ENCODE data around the gene ATG9A.
"Not testable (repeated sequence)": the region's sequence is repeated elsewhere in the genome, so short reads cannot be mapped to it uniquely, and the experiment has no call there.

Gene ATG9A

DNA sequence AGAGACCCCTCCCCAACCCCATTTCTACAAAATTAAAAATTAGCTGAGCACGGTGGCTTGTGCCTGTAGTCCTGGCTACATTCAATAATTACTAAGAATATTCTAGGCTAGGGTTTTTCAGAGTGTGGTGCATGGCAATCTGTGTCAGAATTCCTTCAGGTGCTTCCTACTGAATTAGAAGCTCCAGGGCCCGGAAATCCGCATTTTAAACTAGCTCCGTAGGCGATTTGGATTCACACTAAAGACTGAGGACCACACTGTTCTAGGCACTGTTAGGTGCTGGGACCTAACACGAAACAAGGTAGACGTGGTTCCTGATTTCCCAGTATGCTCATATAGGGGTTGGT lies 23.5 kb downstream of the ATG9A start:
- no peak for DNase-seq

- DNase-seq, result no peak
Observed at GRCh38 chr2:219205165-219205538, 24.3 kb downstream of the ATG9A start.

DNA sequence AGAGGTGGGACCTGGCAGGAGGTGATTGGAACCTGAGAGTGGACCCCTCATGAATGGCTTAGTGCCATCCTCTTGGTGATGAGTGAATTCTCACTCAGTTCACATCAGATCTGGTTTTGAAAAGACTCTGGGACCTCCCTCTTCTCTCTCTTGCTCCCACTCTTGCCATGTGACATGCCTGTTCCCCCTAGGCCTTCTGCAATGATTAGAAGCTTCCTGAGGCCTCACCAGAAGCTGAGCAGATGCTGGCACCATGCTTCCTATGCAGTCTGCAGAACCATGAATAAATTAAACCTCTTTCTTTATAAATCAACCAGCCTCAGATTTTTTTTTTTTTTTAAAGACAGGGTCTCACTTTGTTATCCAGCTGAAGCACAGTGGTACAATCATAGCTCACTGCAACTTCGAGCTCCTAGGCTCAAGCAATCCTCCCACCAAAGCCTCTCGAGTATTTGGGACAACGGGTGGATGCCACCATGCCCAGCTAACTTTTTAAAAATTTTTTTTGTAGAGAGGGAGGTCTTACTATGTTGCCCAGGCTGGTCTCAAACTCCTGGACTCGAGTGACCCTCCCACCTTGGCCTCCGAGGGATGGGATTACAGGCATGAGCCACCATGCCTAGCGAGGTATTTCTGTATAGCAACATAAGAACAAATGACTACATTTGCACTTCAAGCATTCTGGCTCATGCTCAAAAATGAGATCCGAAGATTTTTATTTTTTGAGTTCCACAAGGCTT lies 24.8 kb downstream of the ATG9A start:
- DNase-seq, result no peak

- DNase-seq, result not testable (repeated sequence)
Observed at GRCh38 chr2:219201331-219201730, 28.1 kb downstream of the ATG9A start.

- DNase-seq, result not testable (repeated sequence)
Observed at GRCh38 chr2:219200502-219201326, 28.7 kb downstream of the ATG9A start.

- DNase-seq, result no peak
Observed at GRCh38 chr2:219199470-219200211, 29.8 kb downstream of the ATG9A start.

DNA sequence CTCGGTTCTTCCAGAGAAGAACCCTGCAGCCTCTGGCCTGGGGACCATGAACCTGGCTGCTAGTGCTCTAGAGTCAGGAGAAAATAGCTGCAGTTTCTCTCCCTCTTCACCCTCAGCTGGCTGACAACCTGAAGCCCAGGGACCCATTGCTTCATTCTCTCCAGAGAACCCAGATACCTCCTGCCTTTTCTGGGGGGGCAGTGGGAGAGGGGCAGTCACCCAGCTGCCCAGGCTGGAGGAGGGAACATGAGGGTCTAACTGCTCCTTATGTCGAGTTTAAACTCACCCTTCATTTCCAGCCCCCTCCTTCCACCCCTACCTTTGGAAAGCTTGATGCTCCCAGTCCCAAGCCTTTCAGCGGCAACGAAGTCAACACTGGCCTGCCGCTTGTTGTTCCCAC lies 30.5 kb downstream of the ATG9A start:
- no peak for DNase-seq

- DNase-seq, result no peak
Observed at GRCh38 chr2:219197388-219197787, 32.0 kb downstream of the ATG9A start.

DNA sequence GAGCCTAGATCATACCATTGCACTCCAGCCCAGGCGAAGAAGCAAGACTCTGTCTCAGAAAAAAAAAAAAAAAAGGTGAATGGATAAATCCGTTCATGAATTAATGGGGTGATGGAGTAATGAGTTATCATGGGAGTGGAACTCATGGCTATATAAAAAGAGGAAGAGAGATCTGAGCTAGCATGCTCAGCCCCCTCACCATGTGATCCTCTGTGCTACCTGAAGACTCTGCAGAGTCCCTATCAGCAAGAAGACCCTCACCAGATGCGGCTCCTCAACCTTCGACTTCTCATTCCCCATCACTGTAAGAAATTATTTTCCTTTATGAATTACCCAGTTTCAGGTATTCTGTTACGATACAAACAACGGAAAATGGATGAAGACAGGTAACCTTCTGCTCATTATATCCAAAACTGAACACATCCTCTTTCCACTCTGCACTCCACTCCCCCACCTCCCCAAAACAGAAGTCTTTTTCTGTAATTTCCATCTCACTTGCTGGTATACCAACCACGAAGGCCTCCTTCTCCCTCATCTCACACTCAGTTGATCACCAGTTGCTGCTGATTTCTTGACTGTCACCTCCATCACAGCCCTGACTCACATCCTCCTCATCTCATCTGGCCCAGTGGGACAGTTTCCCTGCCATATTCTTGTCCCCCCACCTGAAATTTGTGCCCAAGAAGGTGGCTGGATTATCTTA lies 42.5 kb downstream of the ATG9A start:
- DNase-seq, result no peak

DNA sequence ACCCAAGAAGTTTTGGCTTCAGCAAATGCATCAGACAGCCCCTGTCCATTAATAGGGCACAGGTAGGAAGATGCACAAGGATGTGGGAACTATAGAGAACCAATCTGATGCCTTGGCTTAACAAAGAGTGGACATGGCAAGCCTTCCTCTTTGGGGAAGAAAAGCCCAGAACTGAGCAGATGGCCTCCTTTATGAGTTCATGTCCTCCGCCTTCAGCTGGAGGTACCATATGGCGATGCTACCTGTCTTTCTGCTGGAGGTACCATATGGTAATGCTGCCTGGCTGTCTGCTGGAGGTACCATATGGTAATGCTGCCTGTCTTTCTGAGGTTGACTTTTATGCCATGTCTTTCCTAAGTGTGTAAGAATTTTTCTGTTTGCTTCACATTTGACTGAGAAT lies 45.3 kb downstream of the ATG9A start:
- DNase-seq, result no peak

DNA sequence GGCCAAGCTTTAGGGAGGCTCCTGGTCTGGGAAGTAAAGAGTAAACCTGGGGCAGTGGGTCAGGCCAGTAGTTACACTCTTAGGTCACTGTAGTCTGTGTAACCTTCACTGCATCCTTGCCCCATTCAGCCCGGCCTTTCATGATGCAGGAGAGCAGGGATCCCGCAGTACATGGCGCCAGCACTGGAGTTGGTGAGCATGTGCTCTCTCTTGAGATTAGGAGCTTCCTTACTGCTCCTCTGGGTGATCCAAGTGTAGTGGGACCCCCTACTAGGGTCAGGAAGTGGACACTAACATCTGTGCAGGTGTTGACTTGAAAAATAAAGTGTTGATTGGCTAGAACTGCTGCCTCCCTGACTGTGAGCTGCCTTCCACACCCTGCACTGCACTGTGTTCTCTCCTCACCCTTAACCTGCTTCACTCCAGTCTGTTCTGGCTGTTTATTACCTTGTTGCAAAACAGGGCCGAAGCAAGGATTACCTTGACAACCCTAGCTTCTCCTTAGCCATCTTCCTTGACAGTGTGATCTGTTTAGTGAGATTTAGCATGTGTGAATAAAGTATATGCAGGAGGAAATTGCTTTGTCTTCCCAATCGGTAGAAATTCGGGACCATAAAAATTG lies 46.2 kb downstream of the ATG9A start:
- no peak for DNase-seq

GRCh38 chr2:219182331-219183150 lies 46.9 kb downstream of the ATG9A start:
- no peak for DNase-seq

GRCh38 chr2:219181531-219181930 lies 47.9 kb downstream of the ATG9A start:
- no peak for DNase-seq

DNA sequence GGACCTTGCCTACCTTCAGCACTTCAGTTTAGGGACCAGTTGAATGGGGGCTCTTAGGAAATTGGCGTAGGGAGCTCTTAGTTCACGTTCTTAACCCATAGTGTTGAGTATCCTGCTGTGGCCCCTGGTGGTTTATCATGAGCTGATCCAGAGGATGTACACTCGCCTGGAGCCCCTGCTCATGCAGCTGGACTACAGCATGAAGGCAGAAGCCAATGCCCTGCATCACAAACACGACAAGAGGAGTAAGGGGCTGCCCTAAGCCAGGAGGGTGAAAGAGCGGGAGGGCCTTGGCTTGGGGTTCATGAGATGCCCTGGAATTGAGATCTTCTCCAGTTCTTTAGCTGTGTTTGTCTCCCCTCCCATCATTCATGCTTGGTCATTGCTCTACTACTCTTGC lies 48.5 kb downstream of the ATG9A start:
- no peak for DNase-seq

DNA sequence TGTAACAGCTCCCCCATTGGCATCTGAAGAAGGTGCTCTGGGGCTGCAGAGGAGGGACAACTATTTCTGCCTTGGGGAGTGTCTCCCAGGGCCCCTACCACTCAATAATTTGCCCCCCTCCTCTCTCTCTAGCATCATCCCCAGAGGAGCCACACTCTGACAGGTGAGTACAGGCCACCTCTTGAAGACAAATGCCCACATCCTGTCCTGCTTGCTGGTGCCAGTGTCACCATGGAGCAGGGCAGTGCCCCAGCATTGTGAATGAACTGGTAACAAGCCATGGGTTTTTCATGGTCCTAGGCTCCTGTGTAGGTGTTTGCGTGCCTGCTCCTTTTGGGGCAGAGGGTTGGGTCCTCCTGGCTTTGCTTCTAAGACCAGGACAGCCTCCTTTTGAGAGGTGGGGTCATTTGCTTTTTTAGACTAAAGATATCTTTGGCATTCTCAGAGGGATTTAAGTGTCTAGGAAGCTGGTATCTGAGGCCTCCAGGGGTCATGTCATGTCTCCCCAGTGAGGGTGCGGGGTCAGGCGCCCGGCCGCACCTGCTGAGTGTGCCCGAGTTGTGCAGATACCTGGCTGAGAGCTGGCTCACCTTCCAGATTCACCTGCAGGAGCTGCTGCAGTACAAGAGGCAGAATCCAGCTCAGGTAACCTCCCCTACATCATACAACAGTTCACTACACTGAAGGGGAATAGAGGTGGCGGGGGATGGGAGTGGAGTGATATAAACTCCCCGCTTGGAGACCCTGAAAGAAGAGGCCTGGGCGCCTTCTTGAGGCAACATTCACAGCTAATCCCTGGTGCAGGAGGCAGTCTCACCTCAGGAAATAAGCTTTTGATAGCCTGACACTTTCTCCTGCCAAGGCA lies 49.6 kb downstream of the ATG9A start:
- no peak for DNase-seq

DNA sequence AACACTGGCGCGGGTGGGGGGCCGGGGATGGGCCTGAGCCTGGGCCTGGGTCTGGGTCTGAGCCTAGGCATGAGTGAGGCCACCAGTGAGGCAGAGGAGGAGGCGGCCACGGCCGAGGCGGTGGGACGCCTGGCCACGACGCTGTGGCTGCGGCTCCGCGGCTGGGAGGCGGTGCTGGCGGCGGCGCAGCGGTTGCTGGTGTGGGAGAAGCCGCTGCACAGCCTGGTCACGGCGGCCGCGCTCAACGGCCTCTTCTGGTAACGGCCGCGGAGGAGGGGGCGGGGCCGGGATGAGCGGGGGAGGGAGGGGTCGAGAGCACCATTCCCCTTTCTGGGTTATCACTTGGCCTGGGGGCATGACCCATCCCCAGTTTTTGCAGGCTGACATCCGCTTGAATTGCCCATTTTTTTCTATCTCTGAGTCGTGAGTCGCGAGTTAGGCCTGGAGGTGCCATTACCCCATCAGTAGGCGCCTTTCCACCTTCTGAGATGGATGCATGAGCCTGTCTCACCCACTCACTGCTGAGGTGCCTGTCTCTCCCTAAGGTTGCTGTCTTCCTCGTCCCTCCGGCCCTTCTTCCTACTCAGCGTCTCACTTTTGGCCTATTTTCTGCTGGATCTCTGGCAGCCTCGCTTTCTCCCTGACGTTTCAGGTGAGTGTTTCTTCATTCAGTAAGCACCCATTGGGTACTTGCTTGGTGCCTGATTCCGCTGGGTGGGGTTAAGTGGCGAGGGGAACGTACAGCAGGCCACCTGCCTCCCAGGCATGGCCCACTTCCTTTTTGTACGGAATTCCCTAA lies 50.9 kb downstream of the ATG9A start:
- peak in 1 of 2 experiments; percentile 29 for DNase-seq

- peak; percentile 55 to 84 for DNase-seq
Observed at GRCh38 chr2:219177552-219178376, 51.7 kb downstream of the ATG9A start, which contains the start of gene RETREG2. RETREG2 (plus strand) TSS chr2:219178275; CDS start chr2:219178353, 78 bp downstream.

- DNase-seq, result peak; percentile 39 to 77
Observed at GRCh38 chr2:219176818-219177551, 52.5 kb downstream of the ATG9A start, which contains the start of gene CNPPD1. CNPPD1 (minus strand) TSS chr2:219176925; CDS start chr2:219176828, 97 bp downstream.
